Lung (tissue), 12 donors: ENCODE data around the gene DENND2A. TPM values are rescaled to one million over a fixed set of nuclear protein-coding genes. Genes with fewer than 3 reads are reported as not detected.

Source experiments
- ATAC-seq: fragments of 200-7000 bp; cut with Tn5 transposase; one replicate; pipeline ENCODE4 v1.9.1; 2020; ENCODE audit warnings: moderate number of reproducible peaks; ENCODE audit not compliant: insufficient read depth, low FRiP score
- DNase-seq, 3 donors: peaks; one replicate each; pipeline ENCODE4 v3.0.0-alpha.2; 2013 to 2017
- H3K27ac ChIP-seq, 2 donors: one replicate each; pipeline ENCODE4 v1.5.1; 2013; ENCODE audit warnings: mild to moderate bottlenecking in 2 of 2, moderate library complexity in 2 of 2, control low read depth in 1 of 2, inconsistent platforms in 1 of 2, low read depth in 1 of 2, low read length in 1 of 2
- H3K27me3 ChIP-seq, 3 donors: one replicate each; pipeline ENCODE4 v1.5.1; 2013; ENCODE audit warnings: low read length in 2 of 3; ENCODE audit not compliant: control insufficient read depth in 3 of 3, insufficient read depth in 3 of 3
- H3K36me3 ChIP-seq, 4 donors: one replicate each; pipeline ENCODE4 v1.5.1; 2013; ENCODE audit warnings: low read length in 4 of 4, mild to moderate bottlenecking in 1 of 4, moderate library complexity in 1 of 4; ENCODE audit not compliant: control insufficient read depth in 4 of 4, insufficient read depth in 4 of 4
- H3K4me1 ChIP-seq, 5 donors: one replicate each; pipeline ENCODE4 v1.5.1; 2013; ENCODE audit warnings: low read length in 5 of 5, mild to moderate bottlenecking in 2 of 5, moderate library complexity in 1 of 5; ENCODE audit not compliant: control insufficient read depth in 5 of 5, insufficient read depth in 5 of 5
- H3K4me3 ChIP-seq: one replicate; pipeline ENCODE4 v1.5.1; 2013; ENCODE audit warnings: mild to moderate bottlenecking, control low read depth, moderate library complexity
- H3K9ac ChIP-seq, 2 donors: one replicate each; pipeline ENCODE4 v1.5.1; 2013; ENCODE audit warnings: low read length in 2 of 2, control low read depth in 1 of 2; ENCODE audit not compliant: insufficient read depth in 1 of 2
- H3K9me3 ChIP-seq, 4 donors: one replicate each; pipeline ENCODE4 v1.5.1; 2013; ENCODE audit warnings: low read length in 3 of 4, mild to moderate bottlenecking in 1 of 4, moderate library complexity in 1 of 4; ENCODE audit not compliant: control insufficient read depth in 4 of 4, insufficient read depth in 3 of 4
- CTCF ChIP-seq: IDR thresholded peaks from 2 replicates; pipeline ENCODE4 v1.5.1; 2012; ENCODE audit warnings: mild to moderate bottlenecking; ENCODE audit errors: control extremely low read depth, extremely low read depth
- WGBS, 2 donors: extraction: QIAGEN DNeasy Blood & Tissue Kit; methylation state at CpG; one replicate each; pipeline ENCODE4 v1.1.7; 2013; 5-methylcytosine and 5-hydroxymethylcytosine counted together
- polyA plus RNA-seq, 2 donors: library from polyadenylated mRNA; stranded (reverse); fragments of 200-250 nt; gene quantifications; one replicate each; pipeline ENCODE4 v1.2.1, GENCODE V29; 2013
- total RNA-seq, 2 donors: library from RNA; depleted of rRNA in 1 of 2; stranded (reverse); fragments of >200 nt in 1 of 2; gene quantifications; one replicate each; pipeline ENCODE4 v1.2.1, GENCODE V29; 2014 to 2021
- donor health status: control.
- donor health status: control.
- donor health status: Bipolar disorder and iron deficiency.
- donor health status: healthy.
- donor health status: DM: yes; HTN: yes; CAD: no.

Gene DENND2A
- total and polyA plus RNA-seq, 4 donors, result 4.1 to 32.4 (median 9.7) TPM

- 90 to 92% methylated on average over 9 of the region's 9 CpGs for WGBS, 2 donors
- Histone ChIP-seq H3K36me3 (peaks cover 0 to 20% (median 8%) of the 10 kb centered on the region in 4 donors), H3K9ac (no peak overlapping the region), H3K9me3 (peaks cover 0 to 1% (median 0%) of the 10 kb centered on the region in 4 donors), H3K27ac (no peak overlapping the region), H3K27me3 (no peaks in the 10 kb centered on the region), H3K4me1 (peaks cover 0 to 3% (median 0%) of the 10 kb centered on the region in 5 donors), H3K4me3 (no peak overlapping the region)
- no peak for ATAC-seq
- DNase-seq, result no peak
- TF ChIP-seq CTCF, result no peak
These were observed 53.4 kb downstream of the DENND2A start for GRCh38 chr7:140587243-140587642.

GRCh38 chr7:140586516-140586915 is 54.1 kb downstream of the DENND2A start:
- no peak overlapping the region for H3K27ac ChIP-seq
- no peak for DNase-seq
- H3K4me3 ChIP-seq, result no peak overlapping the region
- H3K9me3 ChIP-seq, result peaks cover 0 to 1% (median 0%) of the 10 kb centered on the region in 4 donors
- peaks cover 0 to 3% (median 0%) of the 10 kb centered on the region in 5 donors for H3K4me1 ChIP-seq
- WGBS, 2 donors, result 81 to 91% methylated on average over 3 of the region's 3 CpGs
- H3K27me3 ChIP-seq, result no peaks in the 10 kb centered on the region
- peaks cover 0 to 24% (median 8%) of the 10 kb centered on the region in 4 donors for H3K36me3 ChIP-seq
- H3K9ac ChIP-seq, result no peak overlapping the region
- no peak for TF ChIP-seq CTCF
- ATAC-seq, result no peak

- 95 to 96% methylated on average over 7 of the region's 7 CpGs for WGBS, 2 donors
- Histone ChIP-seq H3K9me3 (no peaks in the 10 kb centered on the region), H3K4me1 (no peaks in the 10 kb centered on the region), H3K4me3 (no peak overlapping the region), H3K9ac (no peak overlapping the region), H3K27me3 (no peaks in the 10 kb centered on the region), H3K27ac (no peak overlapping the region), H3K36me3 (peaks cover 0 to 25% (median 8%) of the 10 kb centered on the region in 4 donors)
- no peak for ATAC-seq
- no peak for TF ChIP-seq CTCF
- DNase-seq, result no peak
These were observed 55.3 kb downstream of the DENND2A start for GRCh38 chr7:140585333-140585732.
